SK-N-SH treated with all-trans-retinoic acid at 6 μM for 48 hours (cell line): ENCODE measurements around the gene SHB.

Experiments used
- ATAC-seq: fragments of 200-7000 bp; cut with Tn5 transposase; 3 replicates; pipeline ENCODE4 v1.9.1; 2020; ENCODE audit warnings: mild to moderate bottlenecking, moderate library complexity
- ARNTL ChIP-seq: fragments of 450-650 bp; formaldehyde crosslinking; IDR thresholded peaks from 2 replicates; pipeline ENCODE4 v1.5.0; 2020; ENCODE audit warnings: low read depth, mild to moderate bottlenecking, moderate library complexity, borderline replicate concordance
- BACH2 ChIP-seq: fragments of 250-450 bp; sonication (Bioruptor Pico); IDR thresholded peaks from 2 replicates; pipeline ENCODE4 v1.9.0; 2021; ENCODE audit warnings: mild to moderate bottlenecking, borderline replicate concordance
- CSDC2 ChIP-seq: fragments of 250-450 bp; sonication (Bioruptor Pico); IDR thresholded peaks from 2 replicates; pipeline ENCODE4 v1.5.0; 2020; ENCODE audit warnings: mild to moderate bottlenecking, moderate library complexity
- ESRRG ChIP-seq: fragments of 250-450 bp; sonication (Bioruptor Pico); IDR thresholded peaks from 2 replicates; pipeline ENCODE4 v1.6.1; 2021; ENCODE audit warnings: mild to moderate bottlenecking
- GLIS3 ChIP-seq: fragments of 250-450 bp; sonication (Bioruptor Pico); IDR thresholded peaks from 2 replicates; pipeline ENCODE4 v1.5.0; 2020; ENCODE audit warnings: mild to moderate bottlenecking, moderate library complexity
- ISL1 ChIP-seq: fragments of 250-450 bp; sonication (Bioruptor Pico); IDR thresholded peaks from 2 replicates; pipeline ENCODE4 v2.1.2; 2022; ENCODE audit warnings: mild to moderate bottlenecking, moderate library complexity
- OSR1 ChIP-seq: fragments of 250-450 bp; sonication (Bioruptor Pico); IDR thresholded peaks from 2 replicates; pipeline ENCODE4 v1.8.0; 2022; ENCODE audit warnings: moderate library complexity, mild to moderate bottlenecking, inconsistent platforms
- PPARA ChIP-seq: fragments of 250-450 bp; sonication (Bioruptor Pico); IDR thresholded peaks from 2 replicates; pipeline ENCODE4 v1.5.0; 2020; ENCODE audit warnings: mild to moderate bottlenecking, borderline replicate concordance
- RARB ChIP-seq: fragments of 250-450 bp; sonication (Bioruptor Pico); IDR thresholded peaks from 2 replicates; pipeline ENCODE4 v1.8.0; 2021; ENCODE audit warnings: mild to moderate bottlenecking, moderate library complexity
- TCF4 ChIP-seq: fragments of 250-450 bp; sonication (Bioruptor Pico); IDR thresholded peaks from 2 replicates; pipeline ENCODE4 v1.8.0; 2021; ENCODE audit warnings: mild to moderate bottlenecking, moderate library complexity, borderline replicate concordance
- TOX ChIP-seq: fragments of 250-450 bp; sonication (Bioruptor Pico); IDR thresholded peaks from 2 replicates; pipeline ENCODE4 v1.8.0; 2021; ENCODE audit warnings: mild to moderate bottlenecking, moderate library complexity, borderline replicate concordance
- ZC3H10 ChIP-seq: fragments of 250-450 bp; sonication (Bioruptor Pico); IDR thresholded peaks from 2 replicates; pipeline ENCODE4 v1.5.1; 2021; ENCODE audit warnings: mild to moderate bottlenecking, moderate library complexity
- ZFP3 ChIP-seq: fragments of 250-450 bp; sonication (Bioruptor Pico); IDR thresholded peaks from 2 replicates; pipeline ENCODE4 v1.5.0; 2020; ENCODE audit warnings: mild to moderate bottlenecking, moderate library complexity
- ZFP30 ChIP-seq: fragments of 450-650 bp; formaldehyde crosslinking; IDR thresholded peaks from 2 replicates; pipeline ENCODE4 v1.5.0; 2022; ENCODE audit warnings: mild to moderate bottlenecking, moderate library complexity
- ZNF565 ChIP-seq: fragments of 450-650 bp; formaldehyde crosslinking; conservative IDR thresholded peaks from 2 replicates; pipeline ENCODE4 v1.5.0; 2020; ENCODE audit warnings: low read depth, mild to moderate bottlenecking, moderate library complexity
- ZNF70 ChIP-seq: fragments of 450-650 bp; formaldehyde crosslinking; IDR thresholded peaks from 2 replicates; pipeline ENCODE4 v1.5.0; 2020; ENCODE audit warnings: mild to moderate bottlenecking, moderate library complexity
- ZNF8 ChIP-seq: fragments of 450-650 bp; formaldehyde crosslinking; IDR thresholded peaks from 2 replicates; pipeline ENCODE4 v1.5.0; 2020; ENCODE audit warnings: mild to moderate bottlenecking, moderate library complexity
- TF ChIP-seq, protein P1 (sequence below): fragments of 250-450 bp; sonication (Bioruptor Pico); IDR thresholded peaks from 2 replicates; pipeline ENCODE4 v1.5.1; 2020; ENCODE audit warnings: low read depth, mild to moderate bottlenecking, moderate library complexity
- TF ChIP-seq, protein P2 (sequence below): fragments of 250-450 bp; sonication (Bioruptor Pico); IDR thresholded peaks from 2 replicates; pipeline ENCODE4 v1.5.0; 2020; ENCODE audit warnings: mild to moderate bottlenecking, moderate library complexity
- TF ChIP-seq, protein P3 (sequence below): fragments of 250-450 bp; sonication (Bioruptor Pico); IDR thresholded peaks from 2 replicates; pipeline ENCODE4 v1.8.0; 2021; ENCODE audit warnings: low read depth, mild to moderate bottlenecking, moderate library complexity, borderline replicate concordance
- TF ChIP-seq, protein P4 (sequence below): fragments of 250-450 bp; sonication (Bioruptor Pico); IDR thresholded peaks from 2 replicates; pipeline ENCODE4 v1.5.1; 2021; ENCODE audit warnings: mild to moderate bottlenecking, moderate library complexity
- TF ChIP-seq, protein P5 (sequence below): fragments of 250-450 bp; sonication (Bioruptor Pico); IDR thresholded peaks from 2 replicates; pipeline ENCODE4 v1.8.0; 2020; ENCODE audit warnings: mild to moderate bottlenecking, moderate library complexity, borderline replicate concordance

SHB gene

DNA sequence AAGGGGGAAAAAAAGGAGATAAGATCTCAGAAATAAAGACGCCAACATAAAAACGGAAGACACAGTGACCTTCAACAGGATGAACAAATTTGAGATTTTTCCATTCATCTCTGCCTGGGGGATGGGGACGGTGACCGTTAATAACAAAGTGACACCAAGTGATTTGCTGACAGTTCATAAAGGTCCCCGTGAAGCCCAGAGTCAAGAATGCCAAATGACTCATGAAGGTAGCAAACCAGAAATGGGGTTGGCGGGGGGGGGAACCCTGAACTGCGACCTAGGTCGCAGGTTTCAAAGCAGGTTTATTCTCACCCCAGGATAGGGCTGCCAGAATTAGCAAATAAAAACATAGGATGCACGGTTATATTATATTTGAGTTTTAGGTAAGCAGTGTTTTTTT, 21.1 kb upstream of the SHB start:
- ATAC-seq = no peak
- no peak for TF ChIP-seq BACH2 (CRISPR knock-in tag)
- TF ChIP-seq RARB (CRISPR knock-in tag) = no peak
- TF ChIP-seq TCF4 (CRISPR knock-in tag) = no peak
- TF ChIP-seq, protein P1, sequence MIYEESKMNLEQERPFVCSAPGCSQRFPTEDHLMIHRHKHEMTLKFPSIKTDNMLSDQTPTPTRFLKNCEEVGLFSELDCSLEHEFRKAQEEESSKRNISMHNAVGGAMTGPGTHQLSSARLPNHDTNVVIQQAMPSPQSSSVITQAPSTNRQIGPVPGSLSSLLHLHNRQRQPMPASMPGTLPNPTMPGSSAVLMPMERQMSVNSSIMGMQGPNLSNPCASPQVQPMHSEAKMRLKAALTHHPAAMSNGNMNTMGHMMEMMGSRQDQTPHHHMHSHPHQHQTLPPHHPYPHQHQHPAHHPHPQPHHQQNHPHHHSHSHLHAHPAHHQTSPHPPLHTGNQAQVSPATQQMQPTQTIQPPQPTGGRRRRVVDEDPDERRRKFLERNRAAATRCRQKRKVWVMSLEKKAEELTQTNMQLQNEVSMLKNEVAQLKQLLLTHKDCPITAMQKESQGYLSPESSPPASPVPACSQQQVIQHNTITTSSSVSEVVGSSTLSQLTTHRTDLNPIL (CRISPR knock-in tag) = no peak
- TF ChIP-seq ESRRG (CRISPR knock-in tag) = no peak
- TF ChIP-seq ZNF8 (CRISPR knock-in tag) = no peak
- TF ChIP-seq PPARA = no peak
- TF ChIP-seq ZFP3 (CRISPR knock-in tag) = no peak
- TF ChIP-seq, protein P2, sequence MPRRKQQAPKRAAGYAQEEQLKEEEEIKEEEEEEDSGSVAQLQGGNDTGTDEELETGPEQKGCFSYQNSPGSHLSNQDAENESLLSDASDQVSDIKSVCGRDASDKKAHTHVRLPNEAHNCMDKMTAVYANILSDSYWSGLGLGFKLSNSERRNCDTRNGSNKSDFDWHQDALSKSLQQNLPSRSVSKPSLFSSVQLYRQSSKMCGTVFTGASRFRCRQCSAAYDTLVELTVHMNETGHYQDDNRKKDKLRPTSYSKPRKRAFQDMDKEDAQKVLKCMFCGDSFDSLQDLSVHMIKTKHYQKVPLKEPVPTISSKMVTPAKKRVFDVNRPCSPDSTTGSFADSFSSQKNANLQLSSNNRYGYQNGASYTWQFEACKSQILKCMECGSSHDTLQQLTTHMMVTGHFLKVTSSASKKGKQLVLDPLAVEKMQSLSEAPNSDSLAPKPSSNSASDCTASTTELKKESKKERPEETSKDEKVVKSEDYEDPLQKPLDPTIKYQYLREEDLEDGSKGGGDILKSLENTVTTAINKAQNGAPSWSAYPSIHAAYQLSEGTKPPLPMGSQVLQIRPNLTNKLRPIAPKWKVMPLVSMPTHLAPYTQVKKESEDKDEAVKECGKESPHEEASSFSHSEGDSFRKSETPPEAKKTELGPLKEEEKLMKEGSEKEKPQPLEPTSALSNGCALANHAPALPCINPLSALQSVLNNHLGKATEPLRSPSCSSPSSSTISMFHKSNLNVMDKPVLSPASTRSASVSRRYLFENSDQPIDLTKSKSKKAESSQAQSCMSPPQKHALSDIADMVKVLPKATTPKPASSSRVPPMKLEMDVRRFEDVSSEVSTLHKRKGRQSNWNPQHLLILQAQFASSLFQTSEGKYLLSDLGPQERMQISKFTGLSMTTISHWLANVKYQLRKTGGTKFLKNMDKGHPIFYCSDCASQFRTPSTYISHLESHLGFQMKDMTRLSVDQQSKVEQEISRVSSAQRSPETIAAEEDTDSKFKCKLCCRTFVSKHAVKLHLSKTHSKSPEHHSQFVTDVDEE = no peak
- TF ChIP-seq, protein P3, sequence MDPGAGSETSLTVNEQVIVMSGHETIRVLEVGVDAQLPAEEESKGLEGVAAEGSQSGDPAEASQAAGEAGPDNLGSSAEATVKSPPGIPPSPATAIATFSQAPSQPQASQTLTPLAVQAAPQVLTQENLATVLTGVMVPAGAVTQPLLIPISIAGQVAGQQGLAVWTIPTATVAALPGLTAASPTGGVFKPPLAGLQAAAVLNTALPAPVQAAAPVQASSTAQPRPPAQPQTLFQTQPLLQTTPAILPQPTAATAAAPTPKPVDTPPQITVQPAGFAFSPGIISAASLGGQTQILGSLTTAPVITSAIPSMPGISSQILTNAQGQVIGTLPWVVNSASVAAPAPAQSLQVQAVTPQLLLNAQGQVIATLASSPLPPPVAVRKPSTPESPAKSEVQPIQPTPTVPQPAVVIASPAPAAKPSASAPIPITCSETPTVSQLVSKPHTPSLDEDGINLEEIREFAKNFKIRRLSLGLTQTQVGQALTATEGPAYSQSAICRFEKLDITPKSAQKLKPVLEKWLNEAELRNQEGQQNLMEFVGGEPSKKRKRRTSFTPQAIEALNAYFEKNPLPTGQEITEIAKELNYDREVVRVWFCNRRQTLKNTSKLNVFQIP (CRISPR knock-in tag) = no peak
- no peak for TF ChIP-seq ARNTL (CRISPR knock-in tag)
- TF ChIP-seq, protein P4, sequence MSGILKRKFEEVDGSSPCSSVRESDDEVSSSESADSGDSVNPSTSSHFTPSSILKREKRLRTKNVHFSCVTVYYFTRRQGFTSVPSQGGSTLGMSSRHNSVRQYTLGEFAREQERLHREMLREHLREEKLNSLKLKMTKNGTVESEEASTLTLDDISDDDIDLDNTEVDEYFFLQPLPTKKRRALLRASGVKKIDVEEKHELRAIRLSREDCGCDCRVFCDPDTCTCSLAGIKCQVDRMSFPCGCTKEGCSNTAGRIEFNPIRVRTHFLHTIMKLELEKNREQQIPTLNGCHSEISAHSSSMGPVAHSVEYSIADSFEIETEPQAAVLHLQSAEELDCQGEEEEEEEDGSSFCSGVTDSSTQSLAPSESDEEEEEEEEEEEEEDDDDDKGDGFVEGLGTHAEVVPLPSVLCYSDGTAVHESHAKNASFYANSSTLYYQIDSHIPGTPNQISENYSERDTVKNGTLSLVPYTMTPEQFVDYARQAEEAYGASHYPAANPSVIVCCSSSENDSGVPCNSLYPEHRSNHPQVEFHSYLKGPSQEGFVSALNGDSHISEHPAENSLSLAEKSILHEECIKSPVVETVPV (CRISPR knock-in tag) = no peak
- TF ChIP-seq TOX = no peak
- TF ChIP-seq ZFP30 (CRISPR knock-in tag) = no peak
- TF ChIP-seq ZNF565 (CRISPR knock-in tag) = no peak
- TF ChIP-seq CSDC2 (CRISPR knock-in tag) = no peak
- TF ChIP-seq, protein P5, sequence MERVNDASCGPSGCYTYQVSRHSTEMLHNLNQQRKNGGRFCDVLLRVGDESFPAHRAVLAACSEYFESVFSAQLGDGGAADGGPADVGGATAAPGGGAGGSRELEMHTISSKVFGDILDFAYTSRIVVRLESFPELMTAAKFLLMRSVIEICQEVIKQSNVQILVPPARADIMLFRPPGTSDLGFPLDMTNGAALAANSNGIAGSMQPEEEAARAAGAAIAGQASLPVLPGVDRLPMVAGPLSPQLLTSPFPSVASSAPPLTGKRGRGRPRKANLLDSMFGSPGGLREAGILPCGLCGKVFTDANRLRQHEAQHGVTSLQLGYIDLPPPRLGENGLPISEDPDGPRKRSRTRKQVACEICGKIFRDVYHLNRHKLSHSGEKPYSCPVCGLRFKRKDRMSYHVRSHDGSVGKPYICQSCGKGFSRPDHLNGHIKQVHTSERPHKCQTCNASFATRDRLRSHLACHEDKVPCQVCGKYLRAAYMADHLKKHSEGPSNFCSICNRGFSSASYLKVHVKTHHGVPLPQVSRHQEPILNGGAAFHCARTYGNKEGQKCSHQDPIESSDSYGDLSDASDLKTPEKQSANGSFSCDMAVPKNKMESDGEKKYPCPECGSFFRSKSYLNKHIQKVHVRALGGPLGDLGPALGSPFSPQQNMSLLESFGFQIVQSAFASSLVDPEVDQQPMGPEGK = no peak
- TF ChIP-seq, all 23 proteins: peak for 0

DNA sequence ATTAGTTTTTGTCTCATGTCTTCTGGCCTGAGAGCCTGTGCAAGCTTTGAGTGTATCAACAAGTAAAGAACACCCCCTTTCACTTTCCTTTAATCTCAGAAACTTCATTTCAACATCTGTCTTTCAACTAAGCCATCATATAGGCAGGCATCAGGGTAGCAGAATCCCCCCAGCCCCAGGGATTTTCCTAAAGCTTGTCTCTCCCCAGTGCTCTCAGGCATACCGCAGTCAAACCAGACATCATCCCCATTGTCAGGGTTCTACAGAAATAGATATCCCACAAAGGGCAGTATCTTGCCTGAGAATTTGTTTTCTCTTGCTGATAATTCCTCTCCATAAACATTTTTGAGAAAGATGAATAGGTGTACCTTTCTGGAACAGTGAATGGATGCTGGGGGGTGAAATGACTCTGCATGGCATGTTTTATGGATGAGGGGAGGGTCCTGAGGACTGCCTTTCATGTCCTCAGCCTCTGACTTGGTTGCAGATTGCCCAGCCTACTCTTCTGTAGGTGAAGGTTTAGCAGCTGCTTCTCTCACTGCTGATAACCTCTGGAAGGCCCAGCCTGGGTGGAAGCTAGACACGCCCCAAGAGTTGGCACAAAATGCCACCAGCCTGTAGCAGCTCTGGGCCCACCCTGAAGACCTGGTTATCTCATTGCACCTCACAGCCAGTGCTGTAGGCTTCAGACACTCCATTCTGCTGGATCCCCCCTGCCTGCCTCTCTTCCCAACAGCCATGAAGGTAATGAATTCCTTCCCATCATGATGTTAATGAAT, 20.5 kb upstream of the SHB start:
- no peak for ATAC-seq
- TF ChIP-seq, protein P4 (CRISPR knock-in tag) = no peak
- TF ChIP-seq TCF4 (CRISPR knock-in tag) = no peak
- TF ChIP-seq ISL1 (CRISPR knock-in tag) = no peak
- TF ChIP-seq ZNF8 (CRISPR knock-in tag) = no peak
- TF ChIP-seq, protein P5 = no peak
- no peak for TF ChIP-seq GLIS3 (CRISPR knock-in tag)
- TF ChIP-seq PPARA = no peak
- no peak for TF ChIP-seq ZNF70 (CRISPR knock-in tag)
- no peak for TF ChIP-seq ARNTL (CRISPR knock-in tag)
- TF ChIP-seq ZC3H10 (CRISPR knock-in tag) = no peak
- no peak for TF ChIP-seq RARB (CRISPR knock-in tag)
- TF ChIP-seq, protein P3 (CRISPR knock-in tag) = no peak
- TF ChIP-seq OSR1 = no peak
- no peak for TF ChIP-seq ESRRG (CRISPR knock-in tag)
